Measurements from ENCODE around the gene CCDC80. TPM values are rescaled to one million over a fixed set of nuclear protein-coding genes. Genes with fewer than 3 reads are reported as not detected.

The CCDC80 gene
- total RNA-seq, 2 experiments from 2014 or later, result 0.59 to 0.63 TPM

- Histone ChIP-seq H4K20me1 (ENCODE audit: insufficient read depth, low read length) (no peaks in the 10 kb centered on the region), H2AFZ (ENCODE audit: low read length) (no peak overlapping the region), H3K9me2 (ENCODE audit: insufficient read depth, low read length) (no peaks in the 10 kb centered on the region), H3K9me3 (ENCODE audit: low read length) (no peaks in the 10 kb centered on the region), H3K4me1 (ENCODE audit: insufficient read depth, low read length, poor library complexity, severe bottlenecking) (peaks cover 5% of the 10 kb centered on the region), H3K4me2 (ENCODE audit: low read length) (no peak overlapping the region), H3K79me2 (ENCODE audit: insufficient read depth, low read depth, low read length) (no peaks in the 10 kb centered on the region), H3K36me3 (ENCODE audit: insufficient read depth, low read length) (no peaks in the 10 kb centered on the region), H3K4me3 (ENCODE audit: low read depth, low read length, poor library complexity, severe bottlenecking) (no peak overlapping the region), H3K27ac (ENCODE audit: low read depth, low read length, poor library complexity, severe bottlenecking) (no peak overlapping the region)
- ChIA-PET CTCF (ENCODE audit: unreplicated experiment) (no interaction called here), POLR2A (no interaction called here)
- TF ChIP-seq EZH2phosphoT487 (IDR thresholded peaks at IDR 0.05; ENCODE audit: borderline replicate concordance, low read depth, low read length), result no peak
- TF ChIP-seq, protein P1, sequence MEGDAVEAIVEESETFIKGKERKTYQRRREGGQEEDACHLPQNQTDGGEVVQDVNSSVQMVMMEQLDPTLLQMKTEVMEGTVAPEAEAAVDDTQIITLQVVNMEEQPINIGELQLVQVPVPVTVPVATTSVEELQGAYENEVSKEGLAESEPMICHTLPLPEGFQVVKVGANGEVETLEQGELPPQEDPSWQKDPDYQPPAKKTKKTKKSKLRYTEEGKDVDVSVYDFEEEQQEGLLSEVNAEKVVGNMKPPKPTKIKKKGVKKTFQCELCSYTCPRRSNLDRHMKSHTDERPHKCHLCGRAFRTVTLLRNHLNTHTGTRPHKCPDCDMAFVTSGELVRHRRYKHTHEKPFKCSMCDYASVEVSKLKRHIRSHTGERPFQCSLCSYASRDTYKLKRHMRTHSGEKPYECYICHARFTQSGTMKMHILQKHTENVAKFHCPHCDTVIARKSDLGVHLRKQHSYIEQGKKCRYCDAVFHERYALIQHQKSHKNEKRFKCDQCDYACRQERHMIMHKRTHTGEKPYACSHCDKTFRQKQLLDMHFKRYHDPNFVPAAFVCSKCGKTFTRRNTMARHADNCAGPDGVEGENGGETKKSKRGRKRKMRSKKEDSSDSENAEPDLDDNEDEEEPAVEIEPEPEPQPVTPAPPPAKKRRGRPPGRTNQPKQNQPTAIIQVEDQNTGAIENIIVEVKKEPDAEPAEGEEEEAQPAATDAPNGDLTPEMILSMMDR (conservative IDR thresholded peaks at IDR 0.05; ENCODE audit: low read length), result no peak
- no TSS peak for BruUV-seq (replicated peaks)
- intact Hi-C loops (cut with micrococcal nuclease; ENCODE audit: unreplicated experiment), result no loop called here
- DNase-seq (ENCODE audit: low spot score), result no peak
Measured at GRCh38 chr3:112632596-112632995, 8.3 kb downstream of the CCDC80 start.

DNA sequence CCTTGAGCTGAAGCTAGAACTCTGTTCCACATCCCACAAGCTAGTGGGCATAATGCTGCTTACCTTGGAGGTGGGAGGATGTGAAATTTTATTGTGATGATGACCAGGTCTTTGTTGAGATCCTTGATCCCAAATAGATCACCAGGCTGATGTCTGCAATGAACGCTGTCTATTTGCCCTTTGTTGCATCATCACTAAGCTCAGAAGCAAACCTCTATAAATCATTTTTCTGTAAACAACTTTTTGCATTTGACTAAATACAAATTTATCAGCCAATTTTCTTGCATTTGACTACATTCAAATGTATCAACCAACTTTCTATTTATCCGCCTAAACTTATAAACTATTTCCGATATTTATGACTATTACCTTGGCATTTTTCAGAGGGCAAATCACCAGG, 9.7 kb downstream of the CCDC80 start:
- intact Hi-C loops (cut with micrococcal nuclease; ENCODE audit: unreplicated experiment), result no loop called here

DNA sequence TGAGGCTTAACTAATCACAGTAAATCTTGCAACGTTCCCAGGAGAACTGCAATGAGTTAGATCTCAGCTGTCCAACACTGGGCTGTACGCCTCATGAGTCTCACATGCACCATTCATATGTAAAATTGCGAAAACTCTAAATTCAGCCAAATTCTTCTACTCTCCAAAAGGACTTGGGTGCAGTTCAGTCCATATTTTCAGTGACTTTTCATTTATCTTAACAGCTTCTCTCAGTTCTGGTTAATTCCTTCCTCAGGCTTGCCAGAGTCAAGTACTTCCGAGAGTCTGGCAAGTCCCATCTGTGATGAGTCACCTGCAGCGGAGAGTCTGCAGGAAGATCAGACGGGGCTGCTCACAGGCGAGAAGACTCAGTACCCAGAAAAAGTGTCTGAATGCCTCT, 11.5 kb downstream of the CCDC80 start:
- Histone ChIP-seq H4K20me1 (ENCODE audit: insufficient read depth, low read length) (no peaks in the 10 kb centered on the region), H3K4me3 (ENCODE audit: low read depth, low read length, poor library complexity, severe bottlenecking) (no peak overlapping the region), H3K27ac (ENCODE audit: low read depth, low read length, poor library complexity, severe bottlenecking) (no peak overlapping the region), H3K79me2 (ENCODE audit: insufficient read depth, low read depth, low read length) (no peaks in the 10 kb centered on the region), H3K9me2 (ENCODE audit: insufficient read depth, low read length) (no peaks in the 10 kb centered on the region), H2AFZ (ENCODE audit: low read length) (no peak overlapping the region), H3K4me2 (ENCODE audit: low read length) (no peak overlapping the region), H3K9me3 (ENCODE audit: low read length) (no peaks in the 10 kb centered on the region), H3K36me3 (ENCODE audit: insufficient read depth, low read length) (no peaks in the 10 kb centered on the region), H3K4me1 (ENCODE audit: insufficient read depth, low read length, poor library complexity, severe bottlenecking) (no peaks in the 10 kb centered on the region)
- intact Hi-C loops (cut with micrococcal nuclease; ENCODE audit: unreplicated experiment), result no loop called here
- no peak for TF ChIP-seq EZH2phosphoT487 (IDR thresholded peaks at IDR 0.05; ENCODE audit: borderline replicate concordance, low read depth, low read length)
- TF ChIP-seq, protein P1 (conservative IDR thresholded peaks at IDR 0.05; ENCODE audit: low read length), result no peak
- DNase-seq (ENCODE audit: low spot score), result no peak
- CTCF ChIA-PET (ENCODE audit: unreplicated experiment), result no interaction called here
- POLR2A ChIA-PET, result no interaction called here
- no TSS peak for BruUV-seq (replicated peaks)

More for the DNA sequence above, 9.7 kb downstream of the CCDC80 start:
- no TSS peak for BruUV-seq (replicated peaks)
- H3K4me1 ChIP-seq (ENCODE audit: insufficient read depth, low read length, poor library complexity, severe bottlenecking), result peaks cover 5% of the 10 kb centered on the region
- TF ChIP-seq, protein P1 (conservative IDR thresholded peaks at IDR 0.05; ENCODE audit: low read length), result no peak
- no peak for TF ChIP-seq EZH2phosphoT487 (IDR thresholded peaks at IDR 0.05; ENCODE audit: borderline replicate concordance, low read depth, low read length)
- no peak overlapping the region for H3K4me3 ChIP-seq (ENCODE audit: low read depth, low read length, poor library complexity, severe bottlenecking)
- no peak overlapping the region for H2AFZ ChIP-seq (ENCODE audit: low read length)
- H3K27ac ChIP-seq (ENCODE audit: low read depth, low read length, poor library complexity, severe bottlenecking), result no peak overlapping the region
- no peaks in the 10 kb centered on the region for H3K36me3 ChIP-seq (ENCODE audit: insufficient read depth, low read length)
- H3K9me2 ChIP-seq (ENCODE audit: insufficient read depth, low read length), result no peaks in the 10 kb centered on the region
- ChIA-PET POLR2A (interaction anchor here (0.5 to 1.3 kb wide), 4 partner anchors 10 to 429 kb away, joined by 3 to 5 read pairs (median 3); no protein-coding TSS in a partner anchor), CTCF (ENCODE audit: unreplicated experiment) (no interaction called here)
- no peaks in the 10 kb centered on the region for H3K9me3 ChIP-seq (ENCODE audit: low read length)
- no peak for DNase-seq (ENCODE audit: low spot score)
- no peak overlapping the region for H3K4me2 ChIP-seq (ENCODE audit: low read length)
- no peaks in the 10 kb centered on the region for H3K79me2 ChIP-seq (ENCODE audit: insufficient read depth, low read depth, low read length)
- H4K20me1 ChIP-seq (ENCODE audit: insufficient read depth, low read length), result no peaks in the 10 kb centered on the region

Measured in OCI-LY7 (cell line).